ENCODE measurements around the gene NTRK2. TPM values are rescaled to one million over a fixed set of nuclear protein-coding genes. Genes with fewer than 3 reads are reported as not detected.

The NTRK2 gene
- total RNA-seq, 8 experiments from 2014 or later, result 0.49 to 238 (median 15.5) TPM

GRCh38 chr9:85024374-85024773 is 354.8 kb downstream of the NTRK2 start:
- no peak overlapping the region for H3K27ac ChIP-seq
- 0 to 93% (median 70%) methylated on average over 2 to 3 of the region's 3 CpGs; no CpG with 5 or more reads in 1 of the 10 experiments for WGBS, 10 experiments
- in situ Hi-C loops (cut with MboI; ENCODE audit: low pct_unique_long_range_greater_than_20kb in 2 of 9, low sequenced_read_pairs in 9 of 9, unreplicated experiment in 9 of 9), result no loop called here
- H3K4me1 ChIP-seq (replicated peaks in 1 of 2), result peaks cover 15 to 24% of the 10 kb centered on the region in 2 donors
- H3K4me3 ChIP-seq, result no peak overlapping the region
- peak in 4 of 8 experiments; percentile 49 to 96 (median 86) for ATAC-seq (replicated peaks in 6 of 8)

- Histone ChIP-seq H3K4me1 (replicated peaks in 1 of 2) (peaks cover 15 to 24% of the 10 kb centered on the region in 2 donors), H3K4me3 (no peak overlapping the region), H3K27ac (no peak overlapping the region)
- WGBS, 10 experiments, result 0 to 8% (median 0%) methylated on average over 1 of the region's 1 CpG; no CpG with 5 or more reads in 2 of the 10 experiments
- ATAC-seq (replicated peaks in 6 of 8), result peak in 4 of 8 experiments; percentile 34 to 68 (median 50)
- in situ Hi-C loops (cut with MboI; ENCODE audit: low pct_unique_long_range_greater_than_20kb in 2 of 9, low sequenced_read_pairs in 9 of 9, unreplicated experiment in 9 of 9), result no loop called here
These were observed 356.1 kb downstream of the NTRK2 start for GRCh38 chr9:85025638-85026037.

- Histone ChIP-seq H3K27ac (no peak overlapping the region), H3K4me3 (no peak overlapping the region), H3K4me1 (replicated peaks in 1 of 2) (peaks cover 15 to 24% of the 10 kb centered on the region in 2 donors)
- no peak for ATAC-seq (replicated peaks in 6 of 8)
- in situ Hi-C loops (cut with MboI; ENCODE audit: low pct_unique_long_range_greater_than_20kb in 2 of 9, low sequenced_read_pairs in 9 of 9, unreplicated experiment in 9 of 9), result no loop called here
- 0 to 100% (median 60%) methylated on average over 1 to 3 of the region's 3 CpGs; no CpG with 5 or more reads in 1 of the 10 experiments for WGBS, 10 experiments
These were observed 358.3 kb downstream of the NTRK2 start for GRCh38 chr9:85027870-85028269.

- Histone ChIP-seq H3K27ac (no peak overlapping the region), H3K4me3 (no peak overlapping the region), H3K4me1 (replicated peaks in 1 of 2) (peaks cover 9 to 17% of the 10 kb centered on the region in 2 donors)
- 0 to 100% (median 0%) methylated on average over 1 of the region's 1 CpG; no CpG with 5 or more reads in 6 of the 10 experiments for WGBS, 10 experiments
- ATAC-seq (replicated peaks in 6 of 8), result peak in 3 of 8 experiments; percentile 75 to 89 (median 88)
- in situ Hi-C loops (cut with MboI; ENCODE audit: low pct_unique_long_range_greater_than_20kb in 2 of 9, low sequenced_read_pairs in 9 of 9, unreplicated experiment in 9 of 9), result no loop called here
These were observed 360.8 kb downstream of the NTRK2 start for GRCh38 chr9:85030316-85030715.

- no peak for ATAC-seq (replicated peaks in 6 of 8)
- H3K4me1 ChIP-seq (replicated peaks in 1 of 2), result peaks cover 25 to 26% of the 10 kb centered on the region in 2 donors
- in situ Hi-C loops (cut with MboI; ENCODE audit: low pct_unique_long_range_greater_than_20kb in 2 of 9, low sequenced_read_pairs in 9 of 9, unreplicated experiment in 9 of 9), result no loop called here
- H3K4me3 ChIP-seq, result no peak overlapping the region
- WGBS, 10 experiments, result 25 to 100% (median 89%) methylated on average over 1 to 2 of the region's 2 CpGs; no CpG with 5 or more reads in 4 of the 10 experiments
- H3K27ac ChIP-seq, result no peak overlapping the region
These were observed 367.0 kb downstream of the NTRK2 start for GRCh38 chr9:85036496-85036895.

- in situ Hi-C loops (cut with MboI; ENCODE audit: low pct_unique_long_range_greater_than_20kb in 2 of 9, low sequenced_read_pairs in 9 of 9, unreplicated experiment in 9 of 9), result no loop called here
- Histone ChIP-seq H3K4me3 (no peak overlapping the region), H3K27ac (no peak overlapping the region), H3K4me1 (replicated peaks in 1 of 2) (peaks cover 33% of the 10 kb centered on the region in 2 donors)
- 0 to 100% (median 92%) methylated on average over 1 to 2 of the region's 2 CpGs; no CpG with 5 or more reads in 5 of the 10 experiments for WGBS, 10 experiments
- peak in 1 of 8 experiments; percentile 11 for ATAC-seq (replicated peaks in 6 of 8)
These were observed 368.5 kb downstream of the NTRK2 start for GRCh38 chr9:85038061-85038460.

GRCh38 chr9:85038824-85039608 is 369.5 kb downstream of the NTRK2 start:
- no peak overlapping the region for H3K4me3 ChIP-seq
- peak; percentile 20 to 97 (median 67) for ATAC-seq (replicated peaks in 6 of 8)
- WGBS, 10 experiments, result 21 to 100% (median 61%) methylated on average over 2 to 7 of the region's 9 CpGs
- in situ Hi-C loops (cut with MboI; ENCODE audit: low pct_unique_long_range_greater_than_20kb in 2 of 9, low sequenced_read_pairs in 9 of 9, unreplicated experiment in 9 of 9), result no loop called here
- H3K27ac ChIP-seq, result no peak overlapping the region
- peaks cover 37% of the 10 kb centered on the region in 2 donors for H3K4me1 ChIP-seq (replicated peaks in 1 of 2)

GRCh38 chr9:85040146-85040545 is 370.6 kb downstream of the NTRK2 start:
- Histone ChIP-seq H3K27ac (peak overlapping the region in 1 of 2 donors; percentile 16), H3K4me3 (no peak overlapping the region), H3K4me1 (replicated peaks in 1 of 2) (peaks cover 37 to 41% of the 10 kb centered on the region in 2 donors)
- WGBS, 10 experiments, result 65 to 100% (median 81%) methylated on average over 1 to 7 of the region's 7 CpGs; no CpG with 5 or more reads in 2 of the 10 experiments
- peak in 4 of 8 experiments; percentile 4 to 27 (median 16) for ATAC-seq (replicated peaks in 6 of 8)
- in situ Hi-C loops (cut with MboI; ENCODE audit: low pct_unique_long_range_greater_than_20kb in 2 of 9, low sequenced_read_pairs in 9 of 9, unreplicated experiment in 9 of 9), result no loop called here

GRCh38 chr9:85040821-85041465 is 371.4 kb downstream of the NTRK2 start:
- Histone ChIP-seq H3K27ac (peak overlapping the region in 1 of 2 donors; percentile 73), H3K4me3 (peak overlapping the region in 1 of 5 donors; percentile 6), H3K4me1 (replicated peaks in 1 of 2) (peaks cover 37 to 41% of the 10 kb centered on the region in 2 donors)
- peak in 6 of 8 experiments; percentile 3 to 87 (median 85) for ATAC-seq (replicated peaks in 6 of 8)
- WGBS, 10 experiments, result 25 to 93% (median 42%) methylated on average over 2 to 14 of the region's 16 CpGs; no CpG with 5 or more reads in 1 of the 10 experiments
- in situ Hi-C loops (cut with MboI; ENCODE audit: low pct_unique_long_range_greater_than_20kb in 2 of 9, low sequenced_read_pairs in 9 of 9, unreplicated experiment in 9 of 9), result no loop called here

GRCh38 chr9:85041466-85042137 is 372.1 kb downstream of the NTRK2 start:
- no peak overlapping the region for H3K4me3 ChIP-seq
- in situ Hi-C loops (cut with MboI; ENCODE audit: low pct_unique_long_range_greater_than_20kb in 2 of 9, low sequenced_read_pairs in 9 of 9, unreplicated experiment in 9 of 9), result no loop called here
- peak overlapping the region in 1 of 2 donors; percentile 73 for H3K27ac ChIP-seq
- H3K4me1 ChIP-seq (replicated peaks in 1 of 2), result peaks cover 37 to 41% of the 10 kb centered on the region in 2 donors
- 20 to 100% (median 100%) methylated on average over 1 to 2 of the region's 2 CpGs; no CpG with 5 or more reads in 3 of the 10 experiments for WGBS, 10 experiments
- peak in 2 of 8 experiments; percentile 1 to 11 for ATAC-seq (replicated peaks in 6 of 8)

GRCh38 chr9:85042981-85043647 is 373.6 kb downstream of the NTRK2 start:
- 36 to 100% (median 59%) methylated on average over 1 to 3 of the region's 3 CpGs; no CpG with 5 or more reads in 1 of the 10 experiments for WGBS, 10 experiments
- in situ Hi-C loops (cut with MboI; ENCODE audit: low pct_unique_long_range_greater_than_20kb in 2 of 9, low sequenced_read_pairs in 9 of 9, unreplicated experiment in 9 of 9), result no loop called here
- H3K27ac ChIP-seq, result no peak overlapping the region
- no peak overlapping the region for H3K4me3 ChIP-seq
- no peak for ATAC-seq (replicated peaks in 6 of 8)
- H3K4me1 ChIP-seq (replicated peaks in 1 of 2), result peaks cover 37 to 41% of the 10 kb centered on the region in 2 donors

GRCh38 chr9:85045271-85045670 is 375.7 kb downstream of the NTRK2 start:
- peaks cover 24 to 25% of the 10 kb centered on the region in 2 donors for H3K4me1 ChIP-seq (replicated peaks in 1 of 2)
- no peak overlapping the region for H3K27ac ChIP-seq
- in situ Hi-C loops (cut with MboI; ENCODE audit: low pct_unique_long_range_greater_than_20kb in 2 of 9, low sequenced_read_pairs in 9 of 9, unreplicated experiment in 9 of 9), result no loop called here
- WGBS, 10 experiments, result 28 to 100% (median 80%) methylated on average over 1 to 6 of the region's 6 CpGs
- no peak overlapping the region for H3K4me3 ChIP-seq
- ATAC-seq (replicated peaks in 6 of 8), result peak in 1 of 8 experiments; percentile 30

Data from motor neuron (in vitro differentiated cells).